ENCODE results near the gene SMC1B. TPM values are rescaled to one million over a fixed set of nuclear protein-coding genes. Genes with fewer than 3 reads are reported as not detected.

Gene SMC1B
- total RNA-seq, 4 donors from 2014 or later = not detected

DNA sequence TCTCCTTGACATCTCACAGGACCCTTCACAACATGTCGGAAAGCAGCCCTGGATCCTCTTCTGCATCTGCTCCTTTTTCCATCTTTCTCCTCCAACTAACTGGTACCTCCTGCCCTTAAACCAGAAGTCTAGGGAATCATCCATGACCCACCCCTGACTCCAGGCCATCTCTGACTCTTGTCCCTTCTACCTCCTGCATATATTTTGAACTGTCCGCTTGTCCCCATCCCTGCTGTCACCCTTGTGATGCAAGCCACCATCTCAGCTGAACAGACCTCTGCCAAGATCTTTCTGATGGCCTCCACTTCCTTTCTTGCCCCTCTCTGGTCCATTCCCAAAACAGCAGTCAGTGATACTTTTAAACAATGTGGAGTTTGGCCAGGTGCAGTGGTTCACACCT, 7.1 kb upstream of the SMC1B start:
- no peak overlapping the region for H3K27ac ChIP-seq
- no peaks in the 10 kb centered on the region for H3K36me3 ChIP-seq
- no peak for DNase-seq
- H3K9me3 ChIP-seq = no peaks in the 10 kb centered on the region
- no peaks in the 10 kb centered on the region for H3K27me3 ChIP-seq
- H3K4me3 ChIP-seq = no peak overlapping the region
- WGBS, 2 donors = 89 to 94% methylated on average over 2 of the region's 2 CpGs
- TF ChIP-seq POLR2A (IDR thresholded peaks at IDR 0.05) = no peak
- no peak for TF ChIP-seq CTCF (IDR thresholded peaks at IDR 0.05)
- peaks cover 3 to 25% (median 8%) of the 10 kb centered on the region in 3 donors for H3K4me1 ChIP-seq
- intact Hi-C loops (cut with DNase I) = no loop called here

- no peaks in the 10 kb centered on the region for H3K9me3 ChIP-seq
- intact Hi-C loops (cut with DNase I) = no loop called here
- peaks cover 3 to 20% (median 8%) of the 10 kb centered on the region in 3 donors for H3K4me1 ChIP-seq
- H3K36me3 ChIP-seq = no peaks in the 10 kb centered on the region
- TF ChIP-seq CTCF (IDR thresholded peaks at IDR 0.05) (no peak), POLR2A (IDR thresholded peaks at IDR 0.05) (no peak)
- H3K27ac ChIP-seq = no peak overlapping the region
- H3K4me3 ChIP-seq = no peak overlapping the region
- no peaks in the 10 kb centered on the region for H3K27me3 ChIP-seq
- DNase-seq = no peak
- WGBS, 2 donors = 88 to 90% methylated on average over 4 of the region's 4 CpGs
Observed at GRCh38 chr22:45420011-45420410, 6.6 kb upstream of the SMC1B start.

GRCh38 chr22:45418770-45419138, 5.4 kb upstream of the SMC1B start:
- intact Hi-C loops (cut with DNase I) = no loop called here
- WGBS, 2 donors = 94 to 98% methylated on average over 6 of the region's 6 CpGs
- no peaks in the 10 kb centered on the region for H3K36me3 ChIP-seq
- TF ChIP-seq POLR2A (IDR thresholded peaks at IDR 0.05) = no peak
- H3K4me3 ChIP-seq = no peak overlapping the region
- no peak for DNase-seq
- H3K4me1 ChIP-seq = peaks cover 0 to 16% (median under 1%) of the 10 kb centered on the region in 3 donors
- H3K9me3 ChIP-seq = no peaks in the 10 kb centered on the region
- no peaks in the 10 kb centered on the region for H3K27me3 ChIP-seq
- no peak overlapping the region for H3K27ac ChIP-seq

- H3K9me3 ChIP-seq = no peaks in the 10 kb centered on the region
- H3K4me1 ChIP-seq = peaks cover 3 to 17% (median 3%) of the 10 kb centered on the region in 3 donors
- H3K4me3 ChIP-seq = no peak overlapping the region
- no peaks in the 10 kb centered on the region for H3K27me3 ChIP-seq
- H3K27ac ChIP-seq = no peak overlapping the region
- intact Hi-C loops (cut with DNase I) = no loop called here
- H3K36me3 ChIP-seq = no peaks in the 10 kb centered on the region
- WGBS, 2 donors = 83 to 93% methylated on average over 10 to 12 of the region's 16 CpGs
- no peak for DNase-seq
- TF ChIP-seq CTCF (IDR thresholded peaks at IDR 0.05) = no peak
- no peak for TF ChIP-seq POLR2A (IDR thresholded peaks at IDR 0.05)
Observed at GRCh38 chr22:45418056-45418769, 4.8 kb upstream of the SMC1B start.

GRCh38 chr22:45413013-45413367, 409 bp downstream of the SMC1B start:
- TF ChIP-seq CTCF (IDR thresholded peaks at IDR 0.05) (no peak), POLR2A (IDR thresholded peaks at IDR 0.05) (no peak)
- H3K27me3 ChIP-seq = peaks cover 0 to 3% (median 0%) of the 10 kb centered on the region in 4 donors
- intact Hi-C loops (cut with DNase I) = no loop called here
- peaks cover 5 to 19% (median 7%) of the 10 kb centered on the region in 3 donors for H3K4me1 ChIP-seq
- 91 to 97% methylated on average over 17 to 24 of the region's 27 CpGs for WGBS, 2 donors
- peak overlapping the region; percentile 26 to 69 (median 52) for H3K4me3 ChIP-seq
- H3K36me3 ChIP-seq = no peaks in the 10 kb centered on the region
- H3K9me3 ChIP-seq = no peaks in the 10 kb centered on the region
- no peak for DNase-seq
- no peak overlapping the region for H3K27ac ChIP-seq
